RWPE2 (cell line): ENCODE measurements around the gene FNTB.

Experiments
- ATAC-seq: fragments of 200-7000 bp; cut with Tn5 transposase; 3 replicates; pipeline ENCODE4 v1.9.1; 2021; ENCODE audit warnings: low read depth
- DNase-seq: peaks from one replicate; pipeline ENCODE4 v3.0.0-alpha.2; 2020; ENCODE audit warnings: low spot score
- H3K27ac ChIP-seq: fragments of 450-650 bp; 2 replicates; pipeline ENCODE4 v1.5.1; 2017; ENCODE audit warnings: mild to moderate bottlenecking; ENCODE audit not compliant: poor library complexity, severe bottlenecking
- H3K27me3 ChIP-seq: fragments of 250-450 bp; sonication (Bioruptor Pico); 2 replicates; pipeline ENCODE4 v1.5.1; 2021; ENCODE audit warnings: mild to moderate bottlenecking, moderate library complexity; ENCODE audit not compliant: insufficient read depth, poor library complexity, severe bottlenecking
- H3K36me3 ChIP-seq: fragments of 250-450 bp; sonication (Bioruptor Pico); 2 replicates; pipeline ENCODE4 v1.5.1; 2020; ENCODE audit warnings: low read depth, mild to moderate bottlenecking, moderate library complexity
- H3K4me1 ChIP-seq: fragments of 250-450 bp; sonication (Bioruptor Pico); 2 replicates; pipeline ENCODE4 v1.5.1; 2021; ENCODE audit warnings: mild to moderate bottlenecking, moderate library complexity; ENCODE audit not compliant: insufficient read depth, poor library complexity, severe bottlenecking
- H3K4me3 ChIP-seq: fragments of 250-450 bp; sonication (Bioruptor Pico); 2 replicates; pipeline ENCODE4 v1.5.1; 2021; ENCODE audit warnings: mild to moderate bottlenecking, moderate library complexity; ENCODE audit not compliant: severe bottlenecking
- H3K9me3 ChIP-seq: fragments of 250-450 bp; sonication (Bioruptor Pico); 2 replicates; pipeline ENCODE4 v1.5.1; 2021; ENCODE audit warnings: mild to moderate bottlenecking, moderate library complexity; ENCODE audit not compliant: severe bottlenecking
- TF ChIP-seq, protein P1 (sequence below): fragments of 450-650 bp; IDR thresholded peaks from one replicate; pipeline ENCODE4 v1.5.1; 2017; ENCODE audit warnings: mild to moderate bottlenecking, moderate library complexity; ENCODE audit not compliant: poor library complexity, severe bottlenecking

FNTB gene

DNA sequence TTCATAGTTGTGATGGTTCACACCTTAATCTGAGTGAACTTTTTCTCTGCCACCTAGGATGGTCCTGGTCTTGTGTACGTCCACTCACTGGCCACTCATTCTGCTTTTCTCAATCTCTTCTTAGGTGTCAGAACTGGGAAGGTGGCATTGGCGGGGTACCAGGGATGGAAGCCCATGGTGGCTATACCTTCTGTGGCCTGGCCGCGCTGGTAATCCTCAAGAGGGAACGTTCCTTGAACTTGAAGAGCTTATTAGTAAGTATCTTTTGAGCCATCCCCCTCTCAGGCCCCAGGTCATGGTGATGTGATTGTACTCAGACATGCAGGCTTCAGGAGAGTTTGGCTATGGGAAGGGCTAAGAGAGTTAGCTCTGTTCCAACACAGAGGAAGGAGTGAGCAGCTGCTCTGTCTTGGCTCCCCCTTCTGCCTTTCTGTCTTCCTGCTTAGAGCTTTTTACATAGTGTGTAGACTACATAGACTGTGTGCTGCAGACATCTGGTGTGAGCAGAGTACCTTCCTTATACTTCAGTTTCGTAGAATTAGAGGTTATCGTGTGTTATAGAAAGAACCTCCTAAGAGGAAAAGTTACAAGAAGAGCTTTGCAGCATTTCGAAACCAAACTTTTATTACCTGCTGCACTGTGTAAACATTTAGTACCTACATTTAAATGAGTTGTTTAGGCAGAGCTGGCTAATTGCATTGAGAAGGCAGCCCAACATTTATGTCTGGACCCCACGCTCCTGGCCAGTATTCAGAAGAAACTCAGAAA, 54.2 kb downstream of the FNTB start:
- no peak for ATAC-seq
- H3K36me3 ChIP-seq = peaks cover 28% of the 10 kb centered on the region
- H3K4me3 ChIP-seq = no peak overlapping the region
- no peak for DNase-seq
- H3K4me1 ChIP-seq = no peaks in the 10 kb centered on the region
- no peak overlapping the region for H3K27ac ChIP-seq
- no peaks in the 10 kb centered on the region for H3K9me3 ChIP-seq
- TF ChIP-seq, protein P1, sequence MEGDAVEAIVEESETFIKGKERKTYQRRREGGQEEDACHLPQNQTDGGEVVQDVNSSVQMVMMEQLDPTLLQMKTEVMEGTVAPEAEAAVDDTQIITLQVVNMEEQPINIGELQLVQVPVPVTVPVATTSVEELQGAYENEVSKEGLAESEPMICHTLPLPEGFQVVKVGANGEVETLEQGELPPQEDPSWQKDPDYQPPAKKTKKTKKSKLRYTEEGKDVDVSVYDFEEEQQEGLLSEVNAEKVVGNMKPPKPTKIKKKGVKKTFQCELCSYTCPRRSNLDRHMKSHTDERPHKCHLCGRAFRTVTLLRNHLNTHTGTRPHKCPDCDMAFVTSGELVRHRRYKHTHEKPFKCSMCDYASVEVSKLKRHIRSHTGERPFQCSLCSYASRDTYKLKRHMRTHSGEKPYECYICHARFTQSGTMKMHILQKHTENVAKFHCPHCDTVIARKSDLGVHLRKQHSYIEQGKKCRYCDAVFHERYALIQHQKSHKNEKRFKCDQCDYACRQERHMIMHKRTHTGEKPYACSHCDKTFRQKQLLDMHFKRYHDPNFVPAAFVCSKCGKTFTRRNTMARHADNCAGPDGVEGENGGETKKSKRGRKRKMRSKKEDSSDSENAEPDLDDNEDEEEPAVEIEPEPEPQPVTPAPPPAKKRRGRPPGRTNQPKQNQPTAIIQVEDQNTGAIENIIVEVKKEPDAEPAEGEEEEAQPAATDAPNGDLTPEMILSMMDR = no peak
- no peaks in the 10 kb centered on the region for H3K27me3 ChIP-seq

DNA sequence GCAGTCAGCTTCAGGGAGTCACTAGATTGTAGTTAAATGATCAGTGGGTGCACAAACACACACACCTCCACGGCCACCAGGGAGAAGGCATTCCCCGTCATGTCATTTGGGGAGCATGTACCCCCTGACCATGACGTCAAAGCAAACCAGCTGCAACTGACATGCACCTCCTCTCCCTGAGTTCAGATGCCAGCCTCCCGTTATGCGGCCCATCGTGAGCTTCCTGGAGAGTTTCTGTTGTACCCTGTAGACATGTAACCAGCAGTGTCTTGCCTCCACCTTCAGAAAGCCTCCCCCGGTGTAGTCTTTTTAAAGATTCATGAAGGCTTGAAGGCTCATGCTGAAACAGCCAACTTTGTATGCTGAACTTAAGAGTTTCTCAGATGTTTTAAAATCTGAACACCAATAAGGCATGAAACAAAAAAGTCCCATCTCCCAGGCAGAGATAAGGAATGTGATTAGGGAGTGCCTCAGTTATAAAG, 54.8 kb downstream of the FNTB start:
- TF ChIP-seq, protein P1 = no peak
- ATAC-seq (no peak), DNase-seq (no peak)
- H3K4me1 ChIP-seq = no peaks in the 10 kb centered on the region
- peaks cover 28% of the 10 kb centered on the region for H3K36me3 ChIP-seq
- H3K27ac ChIP-seq = no peak overlapping the region
- no peaks in the 10 kb centered on the region for H3K9me3 ChIP-seq
- H3K27me3 ChIP-seq = no peaks in the 10 kb centered on the region
- no peak overlapping the region for H3K4me3 ChIP-seq

DNA sequence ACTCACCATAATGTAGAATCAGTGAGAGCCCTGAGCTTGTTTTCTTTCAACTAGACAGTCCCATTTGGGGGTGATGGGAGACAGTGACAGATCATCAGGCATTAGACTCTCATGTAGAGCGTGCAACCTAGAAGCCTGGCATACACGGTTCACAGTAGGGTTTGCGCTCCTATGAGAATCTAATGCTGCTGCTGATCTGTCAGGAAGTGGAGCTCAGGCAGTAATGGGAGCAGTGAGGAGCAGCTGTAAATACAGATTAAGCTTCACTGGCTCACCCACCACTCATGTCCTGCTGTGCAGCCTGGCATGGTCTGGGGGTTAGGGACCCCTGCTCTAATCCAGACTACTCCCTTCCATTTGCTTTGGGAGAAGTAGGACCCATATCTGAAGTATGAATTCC, 55.6 kb downstream of the FNTB start:
- Histone ChIP-seq H3K4me1 (peaks cover 2% of the 10 kb centered on the region), H3K4me3 (no peak overlapping the region), H3K36me3 (peaks cover 28% of the 10 kb centered on the region), H3K27ac (no peak overlapping the region), H3K27me3 (no peaks in the 10 kb centered on the region), H3K9me3 (no peaks in the 10 kb centered on the region)
- ATAC-seq = no peak
- no peak for DNase-seq
- TF ChIP-seq, protein P1 = no peak

DNA sequence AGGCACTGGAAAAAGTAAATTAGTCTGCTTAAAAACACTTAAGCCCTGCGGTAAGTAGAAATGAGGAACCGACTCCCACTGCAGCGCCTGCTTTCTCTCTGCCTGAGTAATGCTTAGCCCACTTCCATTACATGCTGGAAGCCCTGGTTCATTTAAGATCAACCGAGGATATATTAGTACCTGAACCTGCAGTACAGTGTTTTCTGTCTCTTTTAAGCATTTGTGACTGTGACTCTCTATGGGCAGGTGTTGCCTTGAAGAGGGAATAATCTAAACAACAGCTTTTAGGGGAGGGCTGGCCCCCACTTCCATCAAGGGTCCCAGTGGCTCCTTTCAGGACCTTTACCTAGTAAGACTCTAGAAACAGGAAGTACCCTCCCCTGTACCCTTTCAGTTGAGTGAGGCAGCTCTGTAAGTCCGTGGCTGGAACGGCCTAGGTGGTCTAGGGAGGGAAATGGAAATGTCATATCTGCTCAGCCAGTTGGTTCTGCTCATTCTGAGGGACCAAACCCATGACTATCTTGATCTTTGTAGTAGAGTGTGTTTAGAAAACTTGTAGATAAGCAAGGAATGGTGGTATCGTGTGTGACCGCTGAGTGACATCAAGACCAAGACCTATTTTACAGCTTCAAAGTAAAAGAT, 56.2 kb downstream of the FNTB start:
- Histone ChIP-seq H3K36me3 (peaks cover 26% of the 10 kb centered on the region), H3K27me3 (no peaks in the 10 kb centered on the region), H3K9me3 (no peaks in the 10 kb centered on the region), H3K27ac (no peak overlapping the region), H3K4me3 (no peak overlapping the region), H3K4me1 (peaks cover 8% of the 10 kb centered on the region)
- TF ChIP-seq, protein P1 = no peak
- DNase-seq = no peak
- ATAC-seq = no peak
